Measurements from ENCODE around the gene CCDC15. TPM values are rescaled to one million over a fixed set of nuclear protein-coding genes. Genes with fewer than 3 reads are reported as not detected.

The CCDC15 gene
- total RNA-seq, 1 donor from 2014 or later: 4.0 TPM

GRCh38 chr11:124919898-124920297 is 34.1 kb upstream of the CCDC15 start:
- Mint-ChIP-seq H3K27ac (no peak overlapping the region), H3K27me3 (peaks cover 43% of the 10 kb centered on the region), H3K9me3 (ENCODE audit: low read depth) (no peaks in the 10 kb centered on the region), H3K4me3 (ENCODE audit: low read depth) (no peak overlapping the region), H3K36me3 (ENCODE audit: insufficient read depth) (no peaks in the 10 kb centered on the region), H3K4me1 (ENCODE audit: low read depth) (no peaks in the 10 kb centered on the region)
- no peak for DNase-seq (ENCODE audit: low spot score, unreplicated experiment)
- TF ChIP-seq CTCF (IDR thresholded peaks at IDR 0.05; ENCODE audit: unreplicated experiment): no peak

GRCh38 chr11:124920356-124920755 is 33.6 kb upstream of the CCDC15 start:
- peak overlapping the region; percentile 84 for H3K27ac Mint-ChIP-seq
- H3K9me3 Mint-ChIP-seq (ENCODE audit: low read depth): no peaks in the 10 kb centered on the region
- peak overlapping the region; percentile 68 for H3K4me3 Mint-ChIP-seq (ENCODE audit: low read depth)
- H3K36me3 Mint-ChIP-seq (ENCODE audit: insufficient read depth): no peaks in the 10 kb centered on the region
- DNase-seq (ENCODE audit: low spot score, unreplicated experiment): no peak
- H3K4me1 Mint-ChIP-seq (ENCODE audit: low read depth): no peaks in the 10 kb centered on the region
- TF ChIP-seq CTCF (IDR thresholded peaks at IDR 0.05; ENCODE audit: unreplicated experiment): no peak
- peaks cover 43% of the 10 kb centered on the region for H3K27me3 Mint-ChIP-seq

GRCh38 chr11:124920870-124921609 is 33.0 kb upstream of the CCDC15 start:
- H3K4me3 Mint-ChIP-seq (ENCODE audit: low read depth): peak overlapping the region; percentile 68
- no peaks in the 10 kb centered on the region for H3K4me1 Mint-ChIP-seq (ENCODE audit: low read depth)
- H3K27ac Mint-ChIP-seq: peak overlapping the region; percentile 84
- no peaks in the 10 kb centered on the region for H3K9me3 Mint-ChIP-seq (ENCODE audit: low read depth)
- peak; percentile 13 for TF ChIP-seq CTCF (IDR thresholded peaks at IDR 0.05; ENCODE audit: unreplicated experiment)
- peak; percentile 78 for DNase-seq (ENCODE audit: low spot score, unreplicated experiment)
- no peaks in the 10 kb centered on the region for H3K36me3 Mint-ChIP-seq (ENCODE audit: insufficient read depth)
- H3K27me3 Mint-ChIP-seq: peaks cover 42% of the 10 kb centered on the region

GRCh38 chr11:124922831-124923230 is 31.2 kb upstream of the CCDC15 start:
- no peaks in the 10 kb centered on the region for H3K9me3 Mint-ChIP-seq (ENCODE audit: low read depth)
- no peak for DNase-seq (ENCODE audit: low spot score, unreplicated experiment)
- H3K4me1 Mint-ChIP-seq (ENCODE audit: low read depth): no peaks in the 10 kb centered on the region
- no peaks in the 10 kb centered on the region for H3K36me3 Mint-ChIP-seq (ENCODE audit: insufficient read depth)
- TF ChIP-seq CTCF (IDR thresholded peaks at IDR 0.05; ENCODE audit: unreplicated experiment): no peak
- H3K27ac Mint-ChIP-seq: no peak overlapping the region
- H3K27me3 Mint-ChIP-seq: peaks cover 36% of the 10 kb centered on the region
- no peak overlapping the region for H3K4me3 Mint-ChIP-seq (ENCODE audit: low read depth)

- no peak for DNase-seq (ENCODE audit: low spot score, unreplicated experiment)
- Mint-ChIP-seq H3K36me3 (ENCODE audit: insufficient read depth) (no peaks in the 10 kb centered on the region), H3K27me3 (peaks cover 33% of the 10 kb centered on the region), H3K9me3 (ENCODE audit: low read depth) (no peaks in the 10 kb centered on the region), H3K27ac (no peak overlapping the region), H3K4me1 (ENCODE audit: low read depth) (no peaks in the 10 kb centered on the region), H3K4me3 (ENCODE audit: low read depth) (no peak overlapping the region)
- no peak for TF ChIP-seq CTCF (IDR thresholded peaks at IDR 0.05; ENCODE audit: unreplicated experiment)
These were observed 30.7 kb upstream of the CCDC15 start for GRCh38 chr11:124923296-124923695.
